Cardiac septum (tissue), 1 donor: Measurements from ENCODE around the gene GTF2H1. TPM values are rescaled to one million over a fixed set of nuclear protein-coding genes. Genes with fewer than 3 reads are reported as not detected.
"Not testable (repeated sequence)": the region's sequence is repeated elsewhere in the genome, so short reads cannot be mapped to it uniquely, and the experiment has no call there.

Experiments used
- DNase-seq: peaks from one replicate; pipeline ENCODE4 v3.0.0-alpha.2; 2020; ENCODE audit warnings: low spot score
- intact Hi-C: fragments of 100-400 bp; cut with DNase I; formaldehyde crosslinking; loops from one replicate; pipeline ENCODE4 v1.14.0; 2022
- total RNA-seq: library from RNA; stranded (reverse); fragmentation: NEBNext Ultra II Directional; extraction: Animal tissue kit (Norgen Biotek cat#: 25700); gene quantifications from one replicate; pipeline ENCODE4 v1.2.1, GENCODE V29; 2021
- donor health status: DM: no; HTN: no; CAD: no.

The GTF2H1 gene
- total RNA-seq, 1 donor from 2014 or later = 23.6 TPM

GRCh38 chr11:18314784-18315523 is 7.4 kb upstream of the GTF2H1 start:
- DNase-seq = no peak
- intact Hi-C loops = no loop called here

- no peak for DNase-seq
- intact Hi-C loops = no loop called here
Observed at GRCh38 chr11:18315893-18316292, 6.5 kb upstream of the GTF2H1 start.

- DNase-seq = no peak
- intact Hi-C loops = no loop called here
Observed at GRCh38 chr11:18317551-18317950, 4.8 kb upstream of the GTF2H1 start.

- intact Hi-C loops = no loop called here
- DNase-seq = no peak
Observed at GRCh38 chr11:18319914-18320313, 2.5 kb upstream of the GTF2H1 start.

- intact Hi-C loops = no loop called here
- DNase-seq = no peak
Observed at GRCh38 chr11:18320617-18321016, 1.8 kb upstream of the GTF2H1 start.

- DNase-seq = no peak
- intact Hi-C loops = no loop called here
Observed at GRCh38 chr11:18321578-18321968, 794 bp upstream of the GTF2H1 start.

- DNase-seq = no peak
- intact Hi-C loops = loop anchor here (1.0 kb wide), 3 partner anchors 73 to 311 kb away; partner anchors contain the start of genes SPTY2D1 and TSG101
Observed at GRCh38 chr11:18322818-18323570, 627 bp downstream of the GTF2H1 start.

GRCh38 chr11:18323881-18324280 is 1.5 kb downstream of the GTF2H1 start:
- intact Hi-C loops = not testable (repeated sequence)

GRCh38 chr11:18324381-18324780 is 2.0 kb downstream of the GTF2H1 start:
- intact Hi-C loops = no loop called here
- no peak for DNase-seq

More at GRCh38 chr11:18323881-18324280, 1.5 kb downstream of the GTF2H1 start:
- not testable (repeated sequence) for DNase-seq

GRCh38 chr11:18329196-18329870 is 7.0 kb downstream of the GTF2H1 start:
- intact Hi-C loops = no loop called here
- DNase-seq = no peak

- intact Hi-C loops = no loop called here
- DNase-seq = no peak
Observed at GRCh38 chr11:18330921-18331320, 8.6 kb downstream of the GTF2H1 start.

- intact Hi-C loops = no loop called here
- no peak for DNase-seq
Observed at GRCh38 chr11:18332302-18332701, 9.9 kb downstream of the GTF2H1 start.

GRCh38 chr11:18332891-18333290 is 10.5 kb downstream of the GTF2H1 start:
- intact Hi-C loops = no loop called here

GRCh38 chr11:18347471-18348125 is 25.2 kb downstream of the GTF2H1 start:
- intact Hi-C loops = no loop called here
- no peak for DNase-seq

More at GRCh38 chr11:18332891-18333290, 10.5 kb downstream of the GTF2H1 start:
- DNase-seq = no peak

- intact Hi-C loops = no loop called here
- no peak for DNase-seq
Observed at GRCh38 chr11:18352581-18352980, 30.2 kb downstream of the GTF2H1 start.

GRCh38 chr11:18358646-18359045 is 36.3 kb downstream of the GTF2H1 start:
- intact Hi-C loops = no loop called here
- DNase-seq = no peak

- DNase-seq = no peak
- intact Hi-C loops = no loop called here
Observed at GRCh38 chr11:18361154-18361553, 38.8 kb downstream of the GTF2H1 start.

- no peak for DNase-seq
- intact Hi-C loops = no loop called here
Observed at GRCh38 chr11:18364495-18365073, 42.2 kb downstream of the GTF2H1 start.

GRCh38 chr11:18365741-18366140 is 43.4 kb downstream of the GTF2H1 start:
- intact Hi-C loops = no loop called here
- no peak for DNase-seq

- DNase-seq = no peak
- intact Hi-C loops = no loop called here
Observed at GRCh38 chr11:18366286-18366685, 43.9 kb downstream of the GTF2H1 start.
